BJ (cell line): ENCODE results near the gene UST. TPM values are rescaled to one million over a fixed set of nuclear protein-coding genes. Genes with fewer than 3 reads are reported as not detected.

Source experiments
- CTCF ChIA-PET: fragments of 350-600 bp; formaldehyde crosslinking; extraction: SDS; loops from one replicate; lab custom pipeline; 2021; ENCODE audit warnings: antibody characterized with exemption, inconsistent platforms; lab: Yijun Ruan, JAX
- POLR2A ChIA-PET: fragments of 300-600 bp; sonication (Branson Sonifier 250); formaldehyde crosslinking; extraction: SDS; loops from one replicate; lab custom pipeline; 2021; ENCODE audit warnings: antibody characterized with exemption; lab: Charles Lee
- DNase-seq: peaks from one replicate; pipeline ENCODE4 v3.0.0-alpha.2; 2011; ENCODE audit warnings: low read depth
- H3K27me3 ChIP-seq: 2 replicates; pipeline ENCODE4 v1.6.0; 2011; ENCODE audit warnings: low read length; ENCODE audit not compliant: control insufficient read depth, insufficient read depth
- H3K36me3 ChIP-seq: 2 replicates; pipeline ENCODE4 v1.5.1; 2011; ENCODE audit warnings: low read length; ENCODE audit not compliant: control insufficient read depth, insufficient read depth
- H3K4me3 ChIP-seq: 2 replicates; pipeline ENCODE4 v1.5.1; 2011; ENCODE audit warnings: low read depth, mild to moderate bottlenecking, control low read depth, low read length
- polyA plus RNA-seq: library from polyadenylated mRNA; depleted of rRNA; stranded (reverse); fragments of >200 nt; gene quantifications from 2 replicates; pipeline ENCODE4 v1.2.3, GENCODE V29; 2011
- TF ChIP-seq, protein P1 (sequence below): IDR thresholded peaks from 2 replicates; pipeline ENCODE4 v1.5.1; 2011; ENCODE audit warnings: low read depth, mild to moderate bottlenecking, control low read depth, inconsistent platforms, low read length, moderate library complexity; ENCODE audit not compliant: insufficient read depth

The UST gene
- polyA plus RNA-seq, 1 experiment = 6.8 TPM

DNA sequence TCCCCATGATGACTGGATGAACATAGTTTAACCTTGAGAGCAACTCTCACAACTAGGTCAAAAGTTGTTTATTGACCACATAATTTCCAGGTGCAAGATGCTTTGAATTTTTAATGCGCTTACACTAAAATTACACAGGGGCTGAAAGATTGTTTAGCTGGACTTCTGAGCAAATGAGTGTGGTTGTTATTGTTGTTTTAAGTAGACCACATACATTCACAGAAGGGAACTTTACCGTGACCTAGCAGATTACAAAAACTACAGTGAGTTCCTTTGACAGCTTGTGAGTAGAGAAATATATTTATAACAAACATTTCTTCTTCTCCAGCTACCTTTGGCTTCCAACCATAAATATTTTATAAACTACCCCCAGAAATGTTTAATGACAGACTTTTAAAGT, 178.9 kb downstream of the UST start:
- Histone ChIP-seq H3K27me3 (no peaks in the 10 kb centered on the region), H3K4me3 (no peak overlapping the region), H3K36me3 (no peaks in the 10 kb centered on the region)
- TF ChIP-seq, protein P1, sequence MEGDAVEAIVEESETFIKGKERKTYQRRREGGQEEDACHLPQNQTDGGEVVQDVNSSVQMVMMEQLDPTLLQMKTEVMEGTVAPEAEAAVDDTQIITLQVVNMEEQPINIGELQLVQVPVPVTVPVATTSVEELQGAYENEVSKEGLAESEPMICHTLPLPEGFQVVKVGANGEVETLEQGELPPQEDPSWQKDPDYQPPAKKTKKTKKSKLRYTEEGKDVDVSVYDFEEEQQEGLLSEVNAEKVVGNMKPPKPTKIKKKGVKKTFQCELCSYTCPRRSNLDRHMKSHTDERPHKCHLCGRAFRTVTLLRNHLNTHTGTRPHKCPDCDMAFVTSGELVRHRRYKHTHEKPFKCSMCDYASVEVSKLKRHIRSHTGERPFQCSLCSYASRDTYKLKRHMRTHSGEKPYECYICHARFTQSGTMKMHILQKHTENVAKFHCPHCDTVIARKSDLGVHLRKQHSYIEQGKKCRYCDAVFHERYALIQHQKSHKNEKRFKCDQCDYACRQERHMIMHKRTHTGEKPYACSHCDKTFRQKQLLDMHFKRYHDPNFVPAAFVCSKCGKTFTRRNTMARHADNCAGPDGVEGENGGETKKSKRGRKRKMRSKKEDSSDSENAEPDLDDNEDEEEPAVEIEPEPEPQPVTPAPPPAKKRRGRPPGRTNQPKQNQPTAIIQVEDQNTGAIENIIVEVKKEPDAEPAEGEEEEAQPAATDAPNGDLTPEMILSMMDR = no peak
- no peak for DNase-seq
- CTCF ChIA-PET = no interaction called here
- POLR2A ChIA-PET = no interaction called here

GRCh38 chr6:148926478-148926877, 179.6 kb downstream of the UST start:
- Histone ChIP-seq H3K4me3 (no peak overlapping the region), H3K27me3 (no peaks in the 10 kb centered on the region), H3K36me3 (no peaks in the 10 kb centered on the region)
- ChIA-PET CTCF (interaction anchor here (1.2 kb wide), 1 partner anchor 25 kb away, joined by 3 read pairs; no protein-coding TSS in a partner anchor), POLR2A (no interaction called here)
- TF ChIP-seq, protein P1 = no peak
- DNase-seq = no peak

DNA sequence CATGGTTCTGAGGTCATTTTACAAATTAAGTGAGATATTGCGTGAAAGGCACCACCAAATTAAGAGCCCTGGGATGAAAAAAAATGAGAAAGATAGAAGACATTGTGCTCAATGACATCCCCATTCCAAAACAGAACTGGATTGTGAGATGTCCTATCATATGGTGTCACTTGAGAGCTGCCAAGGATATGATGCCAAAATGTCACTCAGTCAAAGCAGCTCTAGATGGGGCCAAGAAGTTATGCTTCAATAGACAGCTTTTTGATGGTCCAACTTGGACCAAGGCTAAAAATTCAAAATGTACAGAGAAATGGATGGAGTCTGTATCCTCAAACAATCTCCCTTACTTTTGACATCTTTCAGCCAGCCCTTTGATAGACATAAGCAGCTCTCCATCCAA, 180.8 kb downstream of the UST start:
- ChIA-PET POLR2A (no interaction called here), CTCF (interaction anchor here (0.6 to 1.2 kb wide), 4 partner anchors 10 to 275 kb away, joined by 3 to 4 read pairs (median 3); no protein-coding TSS in a partner anchor)
- Histone ChIP-seq H3K27me3 (no peaks in the 10 kb centered on the region), H3K36me3 (no peaks in the 10 kb centered on the region), H3K4me3 (no peak overlapping the region)
- no peak for DNase-seq
- TF ChIP-seq, protein P1 = no peak

DNA sequence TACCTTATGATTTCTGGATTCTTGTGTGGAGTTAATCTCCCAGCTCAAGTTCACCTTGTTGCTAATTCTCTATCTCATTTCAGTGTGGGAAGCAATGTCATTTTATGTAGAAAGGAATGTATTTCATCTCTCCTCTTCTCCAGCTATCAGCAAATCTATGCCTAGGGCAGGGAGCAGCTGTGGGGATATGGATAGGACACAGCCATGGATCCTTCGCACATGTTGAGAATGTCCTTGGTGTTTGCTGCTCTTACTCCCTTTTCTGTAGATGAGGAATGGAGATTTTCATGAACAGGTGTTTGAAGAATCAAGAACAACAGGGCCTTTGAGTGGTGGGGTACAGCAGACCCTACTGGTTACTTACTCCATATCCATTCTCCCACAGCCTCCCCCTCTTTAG, 182.0 kb downstream of the UST start:
- DNase-seq = no peak
- Histone ChIP-seq H3K4me3 (no peak overlapping the region), H3K36me3 (no peaks in the 10 kb centered on the region), H3K27me3 (no peaks in the 10 kb centered on the region)
- ChIA-PET CTCF (interaction anchor here (1.5 kb wide), 1 partner anchor 13 kb away, joined by 3 read pairs; no protein-coding TSS in a partner anchor), POLR2A (no interaction called here)
- TF ChIP-seq, protein P1 = no peak

GRCh38 chr6:148932208-148932607, 185.4 kb downstream of the UST start:
- Histone ChIP-seq H3K27me3 (no peaks in the 10 kb centered on the region), H3K4me3 (no peak overlapping the region), H3K36me3 (no peaks in the 10 kb centered on the region)
- ChIA-PET CTCF (no interaction called here), POLR2A (no interaction called here)
- DNase-seq = no peak
- TF ChIP-seq, protein P1 = no peak
